GM12892 (cell line): Measurements from ENCODE around the gene OLFM4.

Source experiments
- POLR2A ChIP-seq: IDR thresholded peaks from 2 replicates; pipeline ENCODE4 v1.6.1; 2011; ENCODE audit warnings: low read depth, low read length, control low read depth
- POLR2AphosphoS5 ChIP-seq: IDR thresholded peaks from 2 replicates; pipeline ENCODE4 v1.6.1; 2011; ENCODE audit warnings: low read depth, low read length, control low read depth
- TAF1 ChIP-seq: IDR thresholded peaks from 2 replicates; pipeline ENCODE4 v1.6.1; 2011; ENCODE audit warnings: low read depth, mild to moderate bottlenecking, control low read depth, low read length, borderline replicate concordance

GRCh38 chr13:53089951-53090350, 61.3 kb downstream of the OLFM4 start:
- no peak for TF ChIP-seq POLR2A
- no peak for TF ChIP-seq POLR2AphosphoS5
- no peak for TF ChIP-seq TAF1
